Measurements from ENCODE around the gene UBAC2. TPM values are rescaled to one million over a fixed set of nuclear protein-coding genes. Genes with fewer than 3 reads are reported as not detected.

Gene UBAC2
- total RNA-seq, 3 donors from 2014 or later = 57.4 to 74.2 (median 67.5) TPM

GRCh38 chr13:99278843-99279242, 78.2 kb downstream of the UBAC2 start:
- no peaks in the 10 kb centered on the region for H3K36me3 ChIP-seq (ENCODE audit: low read depth)
- no peak overlapping the region for H3K4me3 ChIP-seq
- peaks cover 15% of the 10 kb centered on the region for H3K4me1 ChIP-seq (ENCODE audit: low read depth)
- intact Hi-C loops (cut with DNase I, micrococcal nuclease) = loop anchor here in 1 of 2 donors (10.0 kb wide), 1 partner anchor 156 kb away; no protein-coding TSS in a partner anchor
- DNase-seq (no peak), ATAC-seq (no peak)
- no peak for TF ChIP-seq CTCF (IDR thresholded peaks at IDR 0.05)
- no peaks in the 10 kb centered on the region for H3K9me3 ChIP-seq

GRCh38 chr13:99279637-99280036, 79.0 kb downstream of the UBAC2 start:
- peaks cover 15% of the 10 kb centered on the region for H3K4me1 ChIP-seq (ENCODE audit: low read depth)
- intact Hi-C loops (cut with DNase I, micrococcal nuclease) = loop anchor here in 1 of 2 donors (10.0 kb wide), 1 partner anchor 155 kb away; no protein-coding TSS in a partner anchor

GRCh38 chr13:99280166-99280565, 79.5 kb downstream of the UBAC2 start:
- Histone ChIP-seq H3K4me1 (ENCODE audit: low read depth) (peaks cover 15% of the 10 kb centered on the region), H3K4me3 (no peak overlapping the region), H3K36me3 (ENCODE audit: low read depth) (no peaks in the 10 kb centered on the region), H3K9me3 (no peaks in the 10 kb centered on the region)
- TF ChIP-seq CTCF (IDR thresholded peaks at IDR 0.05) = no peak
- ATAC-seq (peak; percentile 91), DNase-seq (peak in 1 of 3 donors; percentile 59)
- intact Hi-C loops (cut with DNase I, micrococcal nuclease) = no loop called here

More at GRCh38 chr13:99279637-99280036, 79.0 kb downstream of the UBAC2 start:
- Histone ChIP-seq H3K9me3 (no peaks in the 10 kb centered on the region), H3K36me3 (ENCODE audit: low read depth) (no peaks in the 10 kb centered on the region), H3K4me3 (no peak overlapping the region)
- ATAC-seq (peak; percentile 12), DNase-seq (no peak)
- no peak for TF ChIP-seq CTCF (IDR thresholded peaks at IDR 0.05)

GRCh38 chr13:99281811-99282263, 81.2 kb downstream of the UBAC2 start:
- no peak for TF ChIP-seq CTCF (IDR thresholded peaks at IDR 0.05)
- intact Hi-C loops (cut with DNase I, micrococcal nuclease) = no loop called here

GRCh38 chr13:99282264-99283231, 81.9 kb downstream of the UBAC2 start:
- peaks cover 20% of the 10 kb centered on the region for H3K4me1 ChIP-seq (ENCODE audit: low read depth)
- no peak for DNase-seq
- H3K4me3 ChIP-seq = no peak overlapping the region
- TF ChIP-seq CTCF (IDR thresholded peaks at IDR 0.05) = no peak
- no peaks in the 10 kb centered on the region for H3K9me3 ChIP-seq
- no peak for ATAC-seq
- intact Hi-C loops (cut with DNase I, micrococcal nuclease) = no loop called here
- H3K36me3 ChIP-seq (ENCODE audit: low read depth) = no peaks in the 10 kb centered on the region

More at GRCh38 chr13:99281811-99282263, 81.2 kb downstream of the UBAC2 start:
- H3K4me1 ChIP-seq (ENCODE audit: low read depth) = peaks cover 20% of the 10 kb centered on the region
- H3K9me3 ChIP-seq = no peaks in the 10 kb centered on the region
- DNase-seq (peak; percentile 53 to 85 (median 55)), ATAC-seq (peak; percentile 63)
- H3K4me3 ChIP-seq = no peak overlapping the region
- H3K36me3 ChIP-seq (ENCODE audit: low read depth) = no peaks in the 10 kb centered on the region
